ENCODE data around the gene KRTAP17-1. TPM values are rescaled to one million over a fixed set of nuclear protein-coding genes. Genes with fewer than 3 reads are reported as not detected.
"Not testable (repeated sequence)": the region's sequence is repeated elsewhere in the genome, so short reads cannot be mapped to it uniquely, and the experiment has no call there.

The KRTAP17-1 gene
- total RNA-seq, 1 experiment from 2014 or later = not detected

DNA sequence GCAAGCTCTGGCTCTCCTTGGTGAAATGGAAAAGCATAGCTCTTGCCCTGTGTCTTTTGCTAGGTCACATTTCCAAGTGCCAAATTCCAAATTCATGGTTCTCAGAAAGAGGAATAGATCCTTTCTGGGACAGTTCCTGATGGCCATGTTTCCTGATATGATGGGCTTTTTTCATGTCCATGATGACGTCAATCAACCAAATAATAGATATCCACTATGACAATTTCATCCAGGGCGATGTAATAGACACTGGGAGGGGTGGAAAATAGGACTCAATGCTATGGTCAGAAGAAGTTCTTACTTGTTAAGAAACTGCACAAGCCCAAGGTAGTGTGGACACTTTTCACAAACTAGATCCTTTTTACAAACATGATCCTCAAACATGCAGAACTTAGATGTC lies 35.7 kb upstream of the KRTAP17-1 start (continued):
- TF ChIP-seq FOXJ3 (CRISPR knock-in tag; IDR thresholded peaks at IDR 0.05; ENCODE audit: borderline replicate concordance) = no peak
- TF ChIP-seq, protein P1, sequence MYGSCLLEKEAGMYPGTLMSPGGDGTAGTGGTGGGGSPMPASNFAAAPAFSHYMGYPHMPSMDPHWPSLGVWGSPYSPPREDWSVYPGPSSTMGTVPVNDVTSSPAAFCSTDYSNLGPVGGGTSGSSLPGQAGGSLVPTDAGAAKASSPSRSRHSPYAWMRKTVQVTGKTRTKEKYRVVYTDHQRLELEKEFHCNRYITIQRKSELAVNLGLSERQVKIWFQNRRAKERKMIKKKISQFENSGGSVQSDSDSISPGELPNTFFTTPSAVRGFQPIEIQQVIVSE (CRISPR knock-in tag; IDR thresholded peaks at IDR 0.05; ENCODE audit: borderline replicate concordance) = no peak

DNA sequence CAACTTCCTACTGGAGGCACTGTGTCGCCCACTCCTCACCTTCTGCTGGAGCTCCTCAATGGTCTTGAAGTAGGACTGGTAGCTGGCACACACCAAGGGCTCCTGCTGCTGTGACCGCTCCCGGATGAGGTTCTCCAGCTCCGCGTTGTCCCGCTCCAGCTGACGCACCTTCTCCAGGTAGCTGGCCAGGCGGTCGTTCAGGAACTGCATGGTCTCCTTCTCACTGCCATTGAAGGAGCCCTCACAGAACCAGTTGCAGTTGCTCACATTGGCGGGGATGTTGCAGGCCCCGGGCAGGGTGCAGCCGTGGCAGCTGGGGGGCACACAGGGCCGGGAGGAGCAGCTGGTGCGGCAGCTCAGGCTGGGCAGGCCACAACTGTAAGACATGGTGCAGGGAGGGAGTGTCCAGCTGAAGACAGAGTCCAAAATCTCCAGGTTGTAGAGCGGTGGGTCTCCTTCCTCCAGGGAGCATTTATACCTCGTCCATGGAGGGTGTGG lies 34.9 kb upstream of the KRTAP17-1 start, which contains the start of gene KRT33A:
KRT33A (minus strand) TSS at position 448 of the 498 bp plus-strand sequence; CDS start at position 387, 61 bp downstream.
- CTCF ChIA-PET = interaction anchor here (0.8 to 1.9 kb wide), 4 partner anchors 67 to 312 kb away, joined by 3 to 4 read pairs (median 4); no protein-coding TSS in a partner anchor
- DNase-seq (ENCODE audit: low spot score); ATAC-seq; H3K27me3 Mint-ChIP-seq (ENCODE audit: low read depth); H3K9me3 Mint-ChIP-seq; H3K4me1 Mint-ChIP-seq; H3K27ac Mint-ChIP-seq; H3K36me3 Mint-ChIP-seq; H3K4me3 Mint-ChIP-seq; POLR2A ChIA-PET: not testable (repeated sequence)

DNA sequence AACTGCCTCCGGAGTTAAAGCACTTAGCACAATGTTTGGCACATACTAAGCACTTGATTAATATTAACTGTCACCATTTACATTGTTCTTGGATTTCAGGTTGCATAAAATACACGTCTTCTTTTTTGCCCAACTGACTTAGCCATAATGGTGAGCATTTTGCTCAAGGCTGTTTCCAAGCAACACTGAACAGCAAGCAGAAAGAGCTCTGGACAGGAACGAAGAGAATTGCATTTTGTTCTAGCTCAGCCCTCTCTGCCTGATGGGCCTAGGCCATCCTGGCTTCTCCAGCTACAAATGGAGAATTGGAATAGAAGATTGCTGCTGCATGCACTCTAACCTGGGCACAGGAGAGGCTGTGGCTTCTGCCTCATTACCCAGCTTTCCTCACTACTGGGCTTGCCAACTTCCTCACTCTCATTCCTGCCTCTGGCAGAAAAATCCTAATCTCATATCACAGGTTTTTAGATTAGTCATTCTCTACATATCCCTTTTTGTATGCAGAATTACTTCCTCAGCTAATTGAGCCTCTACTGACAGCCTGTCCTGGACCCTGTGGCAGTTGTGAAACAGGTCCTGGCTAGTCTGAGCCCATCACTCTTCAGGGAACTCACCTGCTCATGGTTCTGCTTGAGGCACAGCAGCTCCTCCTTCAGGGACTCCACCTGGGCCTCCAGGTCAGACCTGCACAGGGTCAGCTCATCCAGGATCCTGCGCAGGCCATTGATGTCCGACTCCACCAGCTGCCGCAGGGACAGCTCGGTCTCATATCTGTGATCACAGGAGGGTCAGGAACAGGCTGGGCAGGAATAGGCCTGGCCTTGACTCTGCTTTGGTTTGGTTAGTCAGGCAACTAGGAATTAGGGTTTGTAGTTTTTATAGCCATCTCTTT lies 32.6 kb upstream of the KRTAP17-1 start:
- ATAC-seq (no peak), DNase-seq (ENCODE audit: low spot score) (no peak)
- H3K9me3 Mint-ChIP-seq = peaks cover 13% of the 10 kb centered on the region
- no peaks in the 10 kb centered on the region for H3K4me1 Mint-ChIP-seq
- H3K36me3 Mint-ChIP-seq = no peaks in the 10 kb centered on the region
- no peak overlapping the region for H3K4me3 Mint-ChIP-seq
- no peak overlapping the region for H3K27ac Mint-ChIP-seq
- H3K27me3 Mint-ChIP-seq (ENCODE audit: low read depth) = peaks cover 3% of the 10 kb centered on the region
- ChIA-PET POLR2A (interaction anchor here (1.0 kb wide), 1 partner anchor 491 kb away, joined by 3 read pairs; no protein-coding TSS in a partner anchor), CTCF (interaction anchor here (0.7 to 1.8 kb wide), 6 partner anchors 19 to 485 kb away, joined by 3 to 6 read pairs (median 4); no protein-coding TSS in a partner anchor)
- TF ChIP-seq ZNF138 (CRISPR knock-in tag; conservative IDR thresholded peaks at IDR 0.05) (no peak), PRRX2 (CRISPR knock-in tag; IDR thresholded peaks at IDR 0.05) (no peak), FOXP1 (CRISPR knock-in tag; IDR thresholded peaks at IDR 0.05; ENCODE audit: borderline replicate concordance) (no peak), NR3C1 (CRISPR knock-in tag; conservative IDR thresholded peaks at IDR 0.05; ENCODE audit: low read depth) (no peak), HMGA2 (CRISPR knock-in tag; IDR thresholded peaks at IDR 0.05) (no peak), ZBTB21 (CRISPR knock-in tag; IDR thresholded peaks at IDR 0.05; ENCODE audit: borderline replicate concordance) (no peak), ZNF219 (CRISPR knock-in tag; IDR thresholded peaks at IDR 0.05; ENCODE audit: borderline replicate concordance) (no peak), JAZF1 (CRISPR knock-in tag; IDR thresholded peaks at IDR 0.05) (no peak), ZNF416 (CRISPR knock-in tag; IDR thresholded peaks at IDR 0.05) (no peak), ELF4 (CRISPR knock-in tag; IDR thresholded peaks at IDR 0.05; ENCODE audit: low read depth) (no peak), CREM (CRISPR knock-in tag; IDR thresholded peaks at IDR 0.05) (no peak)
- TF ChIP-seq, protein P2, sequence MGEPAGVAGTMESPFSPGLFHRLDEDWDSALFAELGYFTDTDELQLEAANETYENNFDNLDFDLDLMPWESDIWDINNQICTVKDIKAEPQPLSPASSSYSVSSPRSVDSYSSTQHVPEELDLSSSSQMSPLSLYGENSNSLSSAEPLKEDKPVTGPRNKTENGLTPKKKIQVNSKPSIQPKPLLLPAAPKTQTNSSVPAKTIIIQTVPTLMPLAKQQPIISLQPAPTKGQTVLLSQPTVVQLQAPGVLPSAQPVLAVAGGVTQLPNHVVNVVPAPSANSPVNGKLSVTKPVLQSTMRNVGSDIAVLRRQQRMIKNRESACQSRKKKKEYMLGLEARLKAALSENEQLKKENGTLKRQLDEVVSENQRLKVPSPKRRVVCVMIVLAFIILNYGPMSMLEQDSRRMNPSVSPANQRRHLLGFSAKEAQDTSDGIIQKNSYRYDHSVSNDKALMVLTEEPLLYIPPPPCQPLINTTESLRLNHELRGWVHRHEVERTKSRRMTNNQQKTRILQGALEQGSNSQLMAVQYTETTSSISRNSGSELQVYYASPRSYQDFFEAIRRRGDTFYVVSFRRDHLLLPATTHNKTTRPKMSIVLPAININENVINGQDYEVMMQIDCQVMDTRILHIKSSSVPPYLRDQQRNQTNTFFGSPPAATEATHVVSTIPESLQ (CRISPR knock-in tag; IDR thresholded peaks at IDR 0.05) = no peak
- TF ChIP-seq, protein P3, sequence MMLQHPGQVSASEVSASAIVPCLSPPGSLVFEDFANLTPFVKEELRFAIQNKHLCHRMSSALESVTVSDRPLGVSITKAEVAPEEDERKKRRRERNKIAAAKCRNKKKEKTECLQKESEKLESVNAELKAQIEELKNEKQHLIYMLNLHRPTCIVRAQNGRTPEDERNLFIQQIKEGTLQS (CRISPR knock-in tag; conservative IDR thresholded peaks at IDR 0.05) = no peak
- TF ChIP-seq, protein P4, sequence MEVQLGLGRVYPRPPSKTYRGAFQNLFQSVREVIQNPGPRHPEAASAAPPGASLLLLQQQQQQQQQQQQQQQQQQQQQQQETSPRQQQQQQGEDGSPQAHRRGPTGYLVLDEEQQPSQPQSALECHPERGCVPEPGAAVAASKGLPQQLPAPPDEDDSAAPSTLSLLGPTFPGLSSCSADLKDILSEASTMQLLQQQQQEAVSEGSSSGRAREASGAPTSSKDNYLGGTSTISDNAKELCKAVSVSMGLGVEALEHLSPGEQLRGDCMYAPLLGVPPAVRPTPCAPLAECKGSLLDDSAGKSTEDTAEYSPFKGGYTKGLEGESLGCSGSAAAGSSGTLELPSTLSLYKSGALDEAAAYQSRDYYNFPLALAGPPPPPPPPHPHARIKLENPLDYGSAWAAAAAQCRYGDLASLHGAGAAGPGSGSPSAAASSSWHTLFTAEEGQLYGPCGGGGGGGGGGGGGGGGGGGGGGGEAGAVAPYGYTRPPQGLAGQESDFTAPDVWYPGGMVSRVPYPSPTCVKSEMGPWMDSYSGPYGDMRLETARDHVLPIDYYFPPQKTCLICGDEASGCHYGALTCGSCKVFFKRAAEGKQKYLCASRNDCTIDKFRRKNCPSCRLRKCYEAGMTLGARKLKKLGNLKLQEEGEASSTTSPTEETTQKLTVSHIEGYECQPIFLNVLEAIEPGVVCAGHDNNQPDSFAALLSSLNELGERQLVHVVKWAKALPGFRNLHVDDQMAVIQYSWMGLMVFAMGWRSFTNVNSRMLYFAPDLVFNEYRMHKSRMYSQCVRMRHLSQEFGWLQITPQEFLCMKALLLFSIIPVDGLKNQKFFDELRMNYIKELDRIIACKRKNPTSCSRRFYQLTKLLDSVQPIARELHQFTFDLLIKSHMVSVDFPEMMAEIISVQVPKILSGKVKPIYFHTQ (CRISPR knock-in tag; IDR thresholded peaks at IDR 0.05) = no peak
- TF ChIP-seq, protein P5, sequence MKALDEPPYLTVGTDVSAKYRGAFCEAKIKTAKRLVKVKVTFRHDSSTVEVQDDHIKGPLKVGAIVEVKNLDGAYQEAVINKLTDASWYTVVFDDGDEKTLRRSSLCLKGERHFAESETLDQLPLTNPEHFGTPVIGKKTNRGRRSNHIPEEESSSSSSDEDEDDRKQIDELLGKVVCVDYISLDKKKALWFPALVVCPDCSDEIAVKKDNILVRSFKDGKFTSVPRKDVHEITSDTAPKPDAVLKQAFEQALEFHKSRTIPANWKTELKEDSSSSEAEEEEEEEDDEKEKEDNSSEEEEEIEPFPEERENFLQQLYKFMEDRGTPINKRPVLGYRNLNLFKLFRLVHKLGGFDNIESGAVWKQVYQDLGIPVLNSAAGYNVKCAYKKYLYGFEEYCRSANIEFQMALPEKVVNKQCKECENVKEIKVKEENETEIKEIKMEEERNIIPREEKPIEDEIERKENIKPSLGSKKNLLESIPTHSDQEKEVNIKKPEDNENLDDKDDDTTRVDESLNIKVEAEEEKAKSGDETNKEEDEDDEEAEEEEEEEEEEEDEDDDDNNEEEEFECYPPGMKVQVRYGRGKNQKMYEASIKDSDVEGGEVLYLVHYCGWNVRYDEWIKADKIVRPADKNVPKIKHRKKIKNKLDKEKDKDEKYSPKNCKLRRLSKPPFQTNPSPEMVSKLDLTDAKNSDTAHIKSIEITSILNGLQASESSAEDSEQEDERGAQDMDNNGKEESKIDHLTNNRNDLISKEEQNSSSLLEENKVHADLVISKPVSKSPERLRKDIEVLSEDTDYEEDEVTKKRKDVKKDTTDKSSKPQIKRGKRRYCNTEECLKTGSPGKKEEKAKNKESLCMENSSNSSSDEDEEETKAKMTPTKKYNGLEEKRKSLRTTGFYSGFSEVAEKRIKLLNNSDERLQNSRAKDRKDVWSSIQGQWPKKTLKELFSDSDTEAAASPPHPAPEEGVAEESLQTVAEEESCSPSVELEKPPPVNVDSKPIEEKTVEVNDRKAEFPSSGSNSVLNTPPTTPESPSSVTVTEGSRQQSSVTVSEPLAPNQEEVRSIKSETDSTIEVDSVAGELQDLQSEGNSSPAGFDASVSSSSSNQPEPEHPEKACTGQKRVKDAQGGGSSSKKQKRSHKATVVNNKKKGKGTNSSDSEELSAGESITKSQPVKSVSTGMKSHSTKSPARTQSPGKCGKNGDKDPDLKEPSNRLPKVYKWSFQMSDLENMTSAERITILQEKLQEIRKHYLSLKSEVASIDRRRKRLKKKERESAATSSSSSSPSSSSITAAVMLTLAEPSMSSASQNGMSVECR (CRISPR knock-in tag; IDR thresholded peaks at IDR 0.05; ENCODE audit: borderline replicate concordance) = no peak
- TF ChIP-seq, protein P6, sequence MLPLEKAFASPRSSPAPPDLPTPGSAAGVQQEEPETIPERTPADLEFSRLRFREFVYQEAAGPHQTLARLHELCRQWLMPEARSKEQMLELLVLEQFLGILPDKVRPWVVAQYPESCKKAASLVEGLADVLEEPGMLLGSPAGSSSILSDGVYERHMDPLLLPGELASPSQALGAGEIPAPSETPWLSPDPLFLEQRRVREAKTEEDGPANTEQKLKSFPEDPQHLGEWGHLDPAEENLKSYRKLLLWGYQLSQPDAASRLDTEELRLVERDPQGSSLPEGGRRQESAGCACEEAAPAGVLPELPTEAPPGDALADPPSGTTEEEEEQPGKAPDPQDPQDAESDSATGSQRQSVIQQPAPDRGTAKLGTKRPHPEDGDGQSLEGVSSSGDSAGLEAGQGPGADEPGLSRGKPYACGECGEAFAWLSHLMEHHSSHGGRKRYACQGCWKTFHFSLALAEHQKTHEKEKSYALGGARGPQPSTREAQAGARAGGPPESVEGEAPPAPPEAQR (CRISPR knock-in tag; IDR thresholded peaks at IDR 0.05) = no peak
